OCI-LY3 (cell line): ENCODE data around the gene RPP14.
"Not testable (repeated sequence)": the region's sequence is repeated elsewhere in the genome, so short reads cannot be mapped to it uniquely, and the experiment has no call there.

Source experiments
- H2AFZ ChIP-seq: fragments of 200-600, 300-600 bp; shearing (Covaris generic); 2 replicates; pipeline ENCODE4 v1.6.0; 2014; ENCODE audit warnings: antibody characterized with exemption, low read depth, low read length
- H3K27ac ChIP-seq: fragments of 200-600, 300-600 bp; sonication (generic); 2 replicates; pipeline ENCODE4 v1.5.1; 2014; ENCODE audit warnings: mild to moderate bottlenecking, low read length, moderate library complexity, mixed read lengths
- H3K27me3 ChIP-seq: fragments of 200-600, 300-600 bp; sonication (generic); 2 replicates; pipeline ENCODE4 v1.6.1; 2014; ENCODE audit warnings: low read depth, low read length, mixed read lengths
- H3K36me3 ChIP-seq: fragments of 200-600, 300-600 bp; sonication (generic); replicated peaks from 2 replicates; pipeline ENCODE3; 2014; ENCODE audit warnings: low read depth, low read length, mixed read lengths
- H3K4me1 ChIP-seq: fragments of 300-600, 200-600 bp; sonication (generic); 2 replicates; pipeline ENCODE4 v1.6.1; 2014; ENCODE audit warnings: low read length, mixed read lengths
- H3K4me2 ChIP-seq: fragments of 200-600, 300-600 bp; sonication (generic); 2 replicates; pipeline ENCODE4 v1.6.1; 2014; ENCODE audit warnings: low read length, mixed read lengths
- H3K4me3 ChIP-seq: fragments of 300-600, 200-600 bp; sonication (generic); 2 replicates; pipeline ENCODE4 v1.5.1; 2014; ENCODE audit warnings: antibody characterized with exemption, mild to moderate bottlenecking, low read length, moderate library complexity
- H3K79me2 ChIP-seq: fragments of 300-600, 200-600 bp; shearing (Covaris generic); 2 replicates; pipeline ENCODE4 v1.6.1; 2014; ENCODE audit warnings: mild to moderate bottlenecking, low read length, mixed read lengths
- H3K9ac ChIP-seq: fragments of 300-600, 200-600 bp; shearing (Covaris generic); 2 replicates; pipeline ENCODE4 v1.6.0; 2014; ENCODE audit warnings: mild to moderate bottlenecking, low read length, moderate library complexity
- H3K9me3 ChIP-seq: fragments of 200-600, 300-600 bp; shearing (Covaris generic); 2 replicates; pipeline ENCODE4 v1.6.1; 2014; ENCODE audit warnings: low read length, mixed read lengths; ENCODE audit not compliant: insufficient read depth
- H4K20me1 ChIP-seq: fragments of 200-600, 300-600 bp; sonication (generic); 2 replicates; pipeline ENCODE4 v1.6.1; 2016; ENCODE audit warnings: low read length, mixed read lengths; ENCODE audit not compliant: insufficient read depth
- CTCF ChIP-seq: fragments of 200-600, 300-600 bp; sonication (generic); IDR thresholded peaks from 2 replicates; pipeline ENCODE4 v1.5.1; 2014; ENCODE audit warnings: antibody characterized with exemption, low read length, low read depth
- EZH2phosphoT487 ChIP-seq: fragments of 200-600 bp; shearing (Covaris generic); IDR thresholded peaks from 2 replicates; pipeline ENCODE4 v1.6.1; 2018; ENCODE audit warnings: antibody characterized with exemption, mixed run types, low read depth

The RPP14 gene

DNA sequence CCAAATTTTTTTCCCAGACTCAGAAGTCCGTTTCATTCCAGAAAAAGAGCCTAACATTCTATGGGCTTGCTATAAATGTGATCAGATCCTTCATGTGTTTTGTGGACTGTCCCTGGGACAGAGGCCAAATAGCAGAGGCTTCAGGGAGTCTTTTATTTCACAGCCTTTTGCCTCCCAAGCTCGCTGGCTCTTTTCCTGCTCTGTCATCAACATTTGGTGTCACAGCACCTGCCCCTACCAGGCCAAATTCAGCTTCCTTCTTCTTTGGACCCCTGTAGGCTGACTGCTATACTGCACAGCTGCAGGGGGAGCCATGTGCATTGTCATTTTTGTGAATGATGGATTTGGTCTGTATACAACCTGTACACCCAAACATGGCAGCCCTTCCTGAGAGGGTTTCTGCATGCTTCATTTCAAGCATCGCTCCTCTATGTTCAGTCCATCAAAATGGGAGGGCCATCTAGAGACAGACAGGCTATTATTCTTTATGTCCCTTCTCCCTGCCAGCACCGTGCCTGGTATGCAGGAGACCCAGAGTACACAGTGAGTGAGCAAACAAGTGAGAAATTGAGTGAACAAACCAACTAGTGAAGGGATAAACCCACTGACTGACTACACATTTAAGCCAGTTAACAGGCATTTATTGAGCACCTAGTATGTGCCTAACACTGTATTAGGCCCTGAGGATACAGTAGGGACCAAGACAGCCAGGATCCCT is 17.9 kb upstream of the RPP14 start:
- no peak overlapping the region for H3K9ac ChIP-seq
- H3K9me3 ChIP-seq, result no peaks in the 10 kb centered on the region
- H3K27me3 ChIP-seq, result no peaks in the 10 kb centered on the region
- H3K79me2 ChIP-seq, result no peaks in the 10 kb centered on the region
- H3K27ac ChIP-seq, result no peak overlapping the region
- H3K4me3 ChIP-seq, result no peak overlapping the region
- peaks cover 33% of the 10 kb centered on the region for H3K36me3 ChIP-seq
- no peak overlapping the region for H2AFZ ChIP-seq
- no peak overlapping the region for H3K4me2 ChIP-seq
- no peaks in the 10 kb centered on the region for H3K4me1 ChIP-seq
- TF ChIP-seq CTCF (no peak), EZH2phosphoT487 (no peak)
- no peaks in the 10 kb centered on the region for H4K20me1 ChIP-seq

DNA sequence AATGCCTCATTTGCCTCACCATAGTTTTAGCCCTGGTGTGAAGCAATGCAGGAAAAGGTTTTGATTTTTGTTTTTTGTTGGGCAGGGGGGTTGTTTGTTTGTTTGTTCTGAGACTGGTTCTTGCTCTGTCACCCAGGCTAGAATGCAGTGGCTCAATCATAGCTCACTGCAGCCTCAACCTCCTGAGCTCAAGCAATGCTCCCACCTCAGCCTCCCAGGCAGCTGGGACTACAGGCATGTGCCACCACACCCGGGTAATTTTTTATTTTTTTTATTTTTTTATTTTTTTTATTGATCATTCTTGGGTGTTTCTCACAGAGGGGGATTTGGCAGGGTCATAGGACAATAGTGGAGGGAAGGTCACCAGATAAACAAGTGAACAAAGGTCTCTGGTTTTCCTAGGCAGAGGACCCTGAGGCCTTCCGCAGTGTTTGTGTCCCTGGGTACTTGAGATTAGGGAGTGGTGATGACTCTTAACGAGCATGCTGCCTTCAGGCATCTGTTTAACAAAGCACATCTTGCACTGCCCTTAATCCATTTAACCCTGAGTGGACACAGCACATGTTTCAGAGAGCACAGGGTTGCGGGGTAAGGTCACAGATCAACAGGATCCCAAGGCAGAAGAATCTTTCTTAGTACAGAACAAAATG is 17.0 kb upstream of the RPP14 start:
- not testable (repeated sequence) for H3K9me3 ChIP-seq, H3K79me2 ChIP-seq, H3K4me2 ChIP-seq, H3K4me3 ChIP-seq, H4K20me1 ChIP-seq, H3K9ac ChIP-seq, H3K27ac ChIP-seq, H3K4me1 ChIP-seq, H2AFZ ChIP-seq, H3K27me3 ChIP-seq
- H3K36me3 ChIP-seq, result peaks cover 38% of the 10 kb centered on the region

- not testable (repeated sequence) for H3K4me3 ChIP-seq, H2AFZ ChIP-seq, H3K4me1 ChIP-seq, H3K9ac ChIP-seq, H3K27ac ChIP-seq, H3K9me3 ChIP-seq, H3K79me2 ChIP-seq, H3K4me2 ChIP-seq, H4K20me1 ChIP-seq, H3K27me3 ChIP-seq
- H3K36me3 ChIP-seq, result peaks cover 39% of the 10 kb centered on the region
These were observed 15.6 kb upstream of the RPP14 start for GRCh38 chr3:58290446-58290845.

GRCh38 chr3:58291671-58292338 is 14.2 kb upstream of the RPP14 start:
- TF ChIP-seq CTCF, result no peak
- no peak for TF ChIP-seq EZH2phosphoT487
- Histone ChIP-seq H3K4me1 (no peaks in the 10 kb centered on the region), H3K9me3 (no peaks in the 10 kb centered on the region), H3K27ac (no peak overlapping the region), H3K79me2 (no peaks in the 10 kb centered on the region), H3K4me3 (no peak overlapping the region), H3K36me3 (peaks cover 39% of the 10 kb centered on the region), H3K9ac (no peak overlapping the region), H3K4me2 (no peak overlapping the region), H3K27me3 (no peaks in the 10 kb centered on the region), H4K20me1 (no peaks in the 10 kb centered on the region), H2AFZ (no peak overlapping the region)

- Histone ChIP-seq H3K4me3 (no peak overlapping the region), H3K4me1 (no peaks in the 10 kb centered on the region), H3K27ac (no peak overlapping the region), H3K36me3 (peaks cover 33% of the 10 kb centered on the region), H3K4me2 (no peak overlapping the region), H3K9ac (no peak overlapping the region), H3K9me3 (no peaks in the 10 kb centered on the region), H3K27me3 (no peaks in the 10 kb centered on the region), H2AFZ (no peak overlapping the region), H3K79me2 (no peaks in the 10 kb centered on the region), H4K20me1 (no peaks in the 10 kb centered on the region)
- no peak for TF ChIP-seq CTCF
- TF ChIP-seq EZH2phosphoT487, result no peak
These were observed 13.2 kb upstream of the RPP14 start for GRCh38 chr3:58292866-58293265.
